VCaP (cell line): Measurements from ENCODE around the gene SND1.

ENCODE experiments used
- H3K27ac ChIP-seq: fragments of 450-650 bp; 2 replicates; pipeline ENCODE4 v1.5.1; 2017
- CTCF ChIP-seq: fragments of 450-650 bp; conservative IDR thresholded peaks from 2 replicates; pipeline ENCODE4 v1.5.1; 2017; ENCODE audit warnings: mild to moderate bottlenecking, moderate library complexity

The SND1 gene

DNA sequence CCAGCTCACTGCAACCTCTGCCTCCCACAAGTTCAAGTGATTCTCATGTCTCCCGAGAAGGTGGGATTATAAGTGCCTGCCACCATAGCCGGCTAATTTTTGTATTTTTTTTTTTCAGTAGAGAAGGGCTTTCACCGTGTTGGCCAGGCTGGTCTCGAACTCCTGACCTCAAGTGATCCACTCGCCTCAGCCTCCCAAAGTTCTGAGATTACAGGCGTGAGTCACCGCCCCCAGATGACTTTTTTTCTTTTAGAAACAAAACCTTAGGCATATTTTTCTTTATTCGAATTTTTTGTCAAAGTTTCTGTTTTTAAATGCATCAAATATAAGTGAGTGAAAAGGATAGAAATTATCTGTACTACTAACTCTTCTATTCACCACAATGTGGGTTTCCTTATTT lies 266.1 kb downstream of the SND1 start:
- no peak for TF ChIP-seq CTCF
- peak overlapping the region; percentile 17; the same call in 1 of the 2 replicates for H3K27ac ChIP-seq

DNA sequence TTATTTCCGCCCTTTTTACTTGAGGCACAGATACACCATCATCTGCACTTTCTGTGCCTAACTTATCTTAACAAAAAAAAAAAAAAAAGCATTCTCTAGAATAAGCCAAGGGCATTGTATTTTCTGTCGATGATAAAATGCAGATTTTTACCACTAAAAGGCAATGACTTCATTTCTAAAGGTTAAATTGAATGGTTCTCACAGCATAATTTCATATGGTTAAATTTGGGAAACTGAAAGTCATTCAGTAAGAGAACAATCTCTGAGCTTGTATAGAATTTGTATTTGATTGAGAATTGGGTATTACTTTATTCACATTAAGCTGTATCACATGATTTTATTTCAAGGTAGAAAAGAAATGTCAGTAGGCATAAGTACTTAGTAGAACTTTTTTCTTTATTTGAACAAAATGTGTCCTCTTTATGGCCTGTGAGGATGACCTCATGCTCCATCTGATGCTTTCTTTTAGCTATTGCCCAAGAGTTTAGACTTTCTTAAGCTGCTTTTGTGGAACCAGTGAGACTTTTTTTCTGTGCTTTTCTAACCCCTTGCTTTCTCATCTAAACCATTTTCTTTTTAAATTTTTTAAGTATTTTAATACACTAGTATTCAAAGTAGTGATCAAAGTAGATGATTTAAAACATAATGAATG lies 268.9 kb downstream of the SND1 start:
- H3K27ac ChIP-seq: no peak overlapping the region
- TF ChIP-seq CTCF: no peak

GRCh38 chr7:127922656-127923055 lies 270.7 kb downstream of the SND1 start:
- no peak for TF ChIP-seq CTCF
- no peak overlapping the region for H3K27ac ChIP-seq

- no peak for TF ChIP-seq CTCF
- H3K27ac ChIP-seq: no peak overlapping the region
These were observed 272.9 kb downstream of the SND1 start for GRCh38 chr7:127924874-127925273.

DNA sequence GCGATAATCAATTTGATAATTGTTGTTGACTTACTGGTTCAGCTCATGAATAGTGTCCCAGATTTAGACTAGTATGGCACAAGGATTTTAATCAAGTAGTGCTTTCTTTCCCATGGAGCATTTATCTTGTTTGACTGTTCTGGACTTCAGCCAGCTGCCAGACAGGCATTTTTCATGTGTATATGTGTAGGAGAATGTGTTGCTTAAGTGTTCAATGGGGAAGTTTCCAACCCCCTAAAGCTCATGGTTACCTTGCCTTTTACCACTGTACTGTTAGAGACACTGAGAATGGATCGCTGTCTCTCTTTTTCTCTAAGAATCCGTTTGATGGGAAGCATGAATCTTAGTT lies 275.3 kb downstream of the SND1 start:
- no peak for TF ChIP-seq CTCF
- H3K27ac ChIP-seq: no peak overlapping the region

DNA sequence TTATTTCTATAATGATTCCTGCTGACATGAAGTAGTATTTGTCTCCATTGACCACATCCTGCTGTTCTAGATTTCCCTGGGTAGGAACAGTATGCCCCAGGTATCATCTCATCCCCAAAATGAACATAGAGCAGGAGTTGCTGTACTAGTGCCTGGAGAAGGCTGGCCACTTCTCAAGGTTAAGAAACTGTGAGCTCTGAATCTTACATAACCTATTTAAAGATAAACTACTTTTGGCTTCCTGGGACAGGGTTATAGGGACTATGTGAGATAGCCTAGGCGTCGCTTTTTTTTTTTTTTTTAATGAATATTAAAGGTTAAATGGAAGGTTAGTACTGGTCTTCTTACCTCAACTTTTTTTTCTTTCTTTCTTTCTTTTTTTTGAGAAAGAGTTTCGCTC lies 276.2 kb downstream of the SND1 start:
- no peak for TF ChIP-seq CTCF
- no peak overlapping the region for H3K27ac ChIP-seq

DNA sequence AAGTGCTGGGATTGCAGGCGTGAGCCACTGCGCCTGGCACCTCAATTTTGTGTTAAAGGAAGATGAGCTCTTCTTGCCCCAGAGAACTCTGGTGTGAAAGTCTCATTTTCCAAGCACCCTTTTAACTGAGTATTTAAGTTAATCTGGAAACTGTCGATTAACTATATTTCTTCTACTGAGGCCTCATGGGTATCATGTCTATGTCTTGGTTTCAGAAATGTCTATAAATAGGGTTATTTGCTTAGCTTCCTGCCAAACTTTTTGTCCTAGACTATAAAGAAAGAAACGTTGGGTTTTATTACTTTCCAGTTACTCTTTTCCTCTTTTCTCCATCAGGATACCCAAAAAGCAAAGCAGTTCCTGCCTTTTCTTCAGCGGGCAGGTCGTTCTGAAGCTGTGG lies 276.9 kb downstream of the SND1 start:
- no peak overlapping the region for H3K27ac ChIP-seq
- TF ChIP-seq CTCF: no peak
